ENCODE results near the gene MYH15. TPM values are rescaled to one million over a fixed set of nuclear protein-coding genes. Genes with fewer than 3 reads are reported as not detected.

MYH15 gene
- total RNA-seq, 2 experiments from 2014 or later, result 0.35 to 0.37 TPM

DNA sequence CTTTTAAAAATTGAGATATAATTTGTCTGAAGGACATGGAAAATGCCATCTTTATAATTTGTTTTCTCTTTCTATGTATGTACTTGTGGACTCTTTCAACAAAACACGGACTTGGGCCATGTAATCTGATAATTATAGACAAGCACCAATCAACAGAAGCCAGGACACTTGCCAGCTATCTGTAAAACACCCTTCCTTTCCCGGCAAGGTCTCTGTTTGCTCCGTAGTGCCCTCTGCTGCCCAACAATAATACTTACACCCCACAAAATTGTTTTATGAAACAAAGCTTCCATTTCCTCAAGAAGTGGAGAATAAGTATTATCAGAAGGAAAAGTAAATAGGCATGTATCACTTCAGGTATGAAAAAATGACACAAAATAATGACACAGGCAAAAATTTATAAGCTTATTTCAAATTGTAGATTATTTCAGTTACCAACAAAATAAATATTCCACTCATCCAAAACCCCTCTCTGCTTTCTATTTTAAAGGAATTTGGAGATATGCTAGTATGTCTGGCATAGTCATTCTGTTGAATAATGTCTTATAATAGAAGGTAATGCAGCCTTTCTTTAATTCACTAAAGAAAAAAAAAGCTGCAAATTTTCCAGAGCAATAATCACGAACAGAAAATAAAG lies 32.8 kb downstream of the MYH15 start:
- no peaks in the 10 kb centered on the region for H3K36me3 Mint-ChIP-seq
- H3K27ac Mint-ChIP-seq, result no peak overlapping the region
- CTCF ChIA-PET, result interaction anchor here (0.7 to 3.2 kb wide), 37 partner anchors 8 to 1242 kb away, joined by 3 to 26 read pairs (median 3); no protein-coding TSS in a partner anchor

DNA sequence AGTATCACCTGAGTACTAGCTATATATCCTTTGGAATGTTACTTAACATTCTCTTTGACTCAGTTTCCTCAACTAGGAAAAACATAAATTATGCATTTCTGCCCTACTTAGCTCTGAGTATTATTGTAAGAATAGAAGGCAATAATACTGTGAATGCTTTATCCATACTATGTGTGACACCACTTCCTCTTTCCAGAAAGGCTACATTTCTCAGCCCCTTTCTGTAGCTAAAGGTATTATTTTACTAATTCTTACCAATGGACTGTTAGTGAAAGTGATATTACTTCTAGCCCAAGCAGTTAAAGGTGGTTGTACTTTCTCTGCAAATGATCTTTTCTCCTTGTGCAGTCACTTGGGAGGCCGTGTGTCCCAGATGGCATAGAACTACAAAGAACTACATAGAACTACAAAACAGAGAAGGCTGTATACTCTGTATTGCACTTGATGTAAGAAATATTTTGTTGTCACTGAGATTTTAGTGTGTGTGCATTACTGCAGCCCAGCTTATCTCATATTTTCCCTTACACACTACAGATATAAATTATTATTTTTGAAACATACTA lies 35.1 kb downstream of the MYH15 start:
- CTCF ChIA-PET, result interaction anchor here (0.8 to 2.0 kb wide), 7 partner anchors 10 to 799 kb away, joined by 3 to 9 read pairs (median 3); no protein-coding TSS in a partner anchor
- H3K27me3 Mint-ChIP-seq, result peaks cover 32% of the 10 kb centered on the region

More for the DNA sequence above, 32.8 kb downstream of the MYH15 start:
- DNase-seq (peak; percentile 72), ATAC-seq (peak; percentile 71)
- Mint-ChIP-seq H3K4me1 (peaks cover 6% of the 10 kb centered on the region), H3K4me3 (no peak overlapping the region), H3K27me3 (peaks cover 20% of the 10 kb centered on the region), H3K9me3 (ENCODE audit: low read depth) (no peaks in the 10 kb centered on the region)

DNA sequence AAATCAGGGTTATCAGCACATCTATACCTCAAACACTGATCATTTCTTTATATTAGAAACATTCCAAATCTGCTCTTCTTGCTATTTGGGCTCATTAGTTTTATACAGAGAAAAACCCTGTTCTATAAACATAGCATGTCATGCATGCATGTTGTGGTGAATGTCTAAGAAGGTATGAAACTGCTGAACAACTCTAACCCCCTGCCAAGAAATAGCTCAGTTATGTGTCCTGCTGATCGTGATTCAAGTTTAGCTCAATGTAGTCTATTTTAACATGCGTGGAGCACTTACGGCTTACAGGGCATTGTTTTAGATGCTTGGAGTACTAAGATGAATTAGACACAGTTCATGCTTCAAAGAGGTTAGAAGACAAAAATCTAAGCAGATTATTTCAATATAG lies 35.8 kb downstream of the MYH15 start:
- H3K27me3 Mint-ChIP-seq, result peaks cover 32% of the 10 kb centered on the region
- DNase-seq (no peak), ATAC-seq (no peak)
- no peaks in the 10 kb centered on the region for H3K36me3 Mint-ChIP-seq
- peaks cover 10% of the 10 kb centered on the region for H3K4me1 Mint-ChIP-seq
- H3K9me3 Mint-ChIP-seq (ENCODE audit: low read depth), result no peaks in the 10 kb centered on the region
- H3K4me3 Mint-ChIP-seq, result no peak overlapping the region
- CTCF ChIA-PET, result interaction anchor here (0.8 to 2.0 kb wide), 7 partner anchors 9 to 799 kb away, joined by 3 to 9 read pairs (median 3); no protein-coding TSS in a partner anchor
- no peak overlapping the region for H3K27ac Mint-ChIP-seq

More for the DNA sequence above, 35.1 kb downstream of the MYH15 start:
- Mint-ChIP-seq H3K36me3 (no peaks in the 10 kb centered on the region), H3K4me3 (no peak overlapping the region), H3K27ac (no peak overlapping the region), H3K4me1 (peaks cover 10% of the 10 kb centered on the region), H3K9me3 (ENCODE audit: low read depth) (no peaks in the 10 kb centered on the region)
- ATAC-seq (no peak), DNase-seq (no peak)

DNA sequence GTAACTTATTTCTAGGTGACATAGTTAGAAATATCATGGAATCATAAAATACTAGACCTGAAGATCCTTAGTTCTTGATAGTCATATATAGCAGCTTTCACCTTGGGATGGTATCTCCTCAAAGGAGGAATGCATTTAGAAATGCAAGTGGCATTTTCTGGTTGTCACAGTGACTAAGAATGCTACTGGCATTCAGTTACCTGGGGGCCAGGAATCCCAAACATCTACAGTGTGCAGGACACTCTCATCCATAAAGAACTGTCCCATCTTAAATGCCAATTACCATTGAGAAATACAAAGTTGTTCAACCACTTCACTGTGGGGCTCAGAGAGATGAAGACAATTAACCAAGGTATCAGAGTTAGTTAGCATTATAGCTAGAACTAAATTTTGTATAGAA lies 36.7 kb downstream of the MYH15 start:
- CTCF ChIA-PET, result interaction anchor here (1.0 to 2.0 kb wide), 4 partner anchors 8 to 798 kb away, joined by 3 to 4 read pairs (median 3); no protein-coding TSS in a partner anchor
- no peak for DNase-seq
- Mint-ChIP-seq H3K36me3 (no peaks in the 10 kb centered on the region), H3K9me3 (ENCODE audit: low read depth) (no peaks in the 10 kb centered on the region), H3K27ac (no peak overlapping the region), H3K27me3 (peaks cover 28% of the 10 kb centered on the region), H3K4me3 (no peak overlapping the region), H3K4me1 (peaks cover 10% of the 10 kb centered on the region)
- ATAC-seq, result no peak

DNA sequence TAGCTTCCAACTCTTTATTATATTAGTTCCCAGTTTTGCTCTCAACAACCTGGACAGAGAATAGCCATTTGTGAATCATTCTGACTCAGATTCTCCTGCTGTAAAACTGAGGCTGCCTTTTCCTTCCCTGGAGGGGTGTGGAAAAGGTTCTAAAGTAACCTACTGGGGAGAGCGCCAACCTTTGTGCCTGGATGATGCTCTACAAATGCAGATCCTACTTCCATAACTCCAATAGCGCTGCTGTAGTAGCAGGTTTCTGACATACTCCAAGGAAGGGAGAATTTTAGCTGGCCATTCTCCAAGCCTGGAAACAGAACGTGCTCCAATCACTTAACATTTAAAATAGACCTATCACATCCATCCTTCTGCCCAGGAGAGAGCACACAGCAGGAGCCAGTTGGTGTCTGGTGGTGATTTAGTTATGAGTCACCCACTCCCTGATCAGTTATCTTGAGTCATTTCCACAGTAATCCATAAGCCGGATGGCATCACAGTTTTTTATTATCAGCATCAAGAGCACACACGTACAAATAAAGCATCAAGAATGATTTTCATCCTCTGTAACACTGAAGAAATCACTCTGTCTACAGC lies 38.3 kb downstream of the MYH15 start:
- ATAC-seq, result peak; percentile 47
- CTCF ChIA-PET, result interaction anchor here (1.7 kb wide), 1 partner anchor 534 kb away, joined by 5 read pairs; no protein-coding TSS in a partner anchor
- H3K27ac Mint-ChIP-seq, result no peak overlapping the region
- H3K4me3 Mint-ChIP-seq, result no peak overlapping the region
- peaks cover 22% of the 10 kb centered on the region for H3K27me3 Mint-ChIP-seq
- no peak for DNase-seq
- H3K4me1 Mint-ChIP-seq, result peaks cover 6% of the 10 kb centered on the region
- no peaks in the 10 kb centered on the region for H3K36me3 Mint-ChIP-seq
- H3K9me3 Mint-ChIP-seq (ENCODE audit: low read depth), result no peaks in the 10 kb centered on the region

DNA sequence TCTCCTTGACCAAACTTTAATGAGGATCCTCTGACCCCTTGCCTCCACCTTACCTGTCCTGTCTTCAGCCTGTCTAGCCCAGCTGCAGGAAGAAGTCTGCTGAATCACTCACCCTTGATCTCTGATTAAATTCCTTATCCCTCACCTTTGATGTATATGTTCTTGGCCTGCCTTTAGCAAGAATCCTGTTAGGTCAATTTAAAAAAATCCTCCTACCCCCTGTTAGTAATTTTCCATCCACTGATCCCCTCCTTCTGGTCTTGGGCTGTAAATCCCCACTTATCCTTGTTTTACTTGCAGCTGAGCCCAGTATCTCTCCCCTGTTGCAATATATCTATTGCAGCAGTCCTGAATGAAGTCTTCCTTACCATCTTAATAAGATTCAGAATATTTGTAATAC lies 39.0 kb downstream of the MYH15 start:
- Mint-ChIP-seq H3K36me3 (no peaks in the 10 kb centered on the region), H3K27ac (no peak overlapping the region), H3K27me3 (peaks cover 22% of the 10 kb centered on the region), H3K4me1 (peaks cover 4% of the 10 kb centered on the region), H3K4me3 (no peak overlapping the region), H3K9me3 (ENCODE audit: low read depth) (no peaks in the 10 kb centered on the region)
- CTCF ChIA-PET, result no interaction called here
- ATAC-seq (no peak), DNase-seq (no peak)

DNA sequence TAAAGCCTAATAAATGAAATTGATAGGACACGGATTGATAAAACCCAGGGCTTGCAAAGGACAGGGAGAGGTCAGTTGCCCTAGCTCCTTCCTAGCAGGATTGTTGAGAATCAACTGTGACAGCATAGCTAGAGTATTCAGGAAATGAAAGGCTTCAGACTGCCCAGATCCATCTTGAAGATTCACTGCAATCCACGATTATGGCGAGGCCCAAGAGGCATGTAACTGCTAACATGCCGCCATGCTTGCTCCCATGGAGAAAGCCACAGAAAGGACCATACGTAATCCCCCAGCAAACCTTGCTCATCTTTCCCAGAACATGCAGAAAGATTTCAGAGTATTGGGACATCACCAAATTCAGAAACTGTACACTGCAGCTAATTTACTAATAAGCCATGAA lies 41.3 kb downstream of the MYH15 start:
- ATAC-seq (no peak), DNase-seq (no peak)
- H3K27me3 Mint-ChIP-seq, result peaks cover 19% of the 10 kb centered on the region
- H3K27ac Mint-ChIP-seq, result no peak overlapping the region
- CTCF ChIA-PET, result no interaction called here
- H3K4me1 Mint-ChIP-seq, result peaks cover 4% of the 10 kb centered on the region
- no peaks in the 10 kb centered on the region for H3K9me3 Mint-ChIP-seq (ENCODE audit: low read depth)
- no peak overlapping the region for H3K4me3 Mint-ChIP-seq
- H3K36me3 Mint-ChIP-seq, result no peaks in the 10 kb centered on the region

DNA sequence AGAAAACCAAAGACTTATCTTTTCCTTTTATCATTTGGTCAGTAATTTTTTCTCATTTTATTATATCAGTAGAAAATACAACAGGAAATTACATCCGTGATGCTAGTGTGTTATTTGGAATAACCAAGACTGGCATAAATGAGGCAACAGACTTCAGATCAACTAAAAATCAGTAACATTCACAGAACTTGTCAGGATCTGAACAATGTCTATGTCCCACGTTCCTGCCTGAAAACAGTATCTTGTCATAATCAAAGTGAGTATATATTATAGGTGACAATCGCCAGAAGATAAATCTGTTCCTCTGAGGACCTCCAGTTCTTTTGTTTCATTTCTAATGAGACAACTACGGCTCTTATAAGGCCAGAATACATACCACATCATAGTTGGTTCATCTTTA lies 41.8 kb downstream of the MYH15 start:
- ATAC-seq, result no peak
- H3K9me3 Mint-ChIP-seq (ENCODE audit: low read depth), result no peaks in the 10 kb centered on the region
- peaks cover 16% of the 10 kb centered on the region for H3K27me3 Mint-ChIP-seq
- no peak overlapping the region for H3K27ac Mint-ChIP-seq
- H3K36me3 Mint-ChIP-seq, result peaks cover under 1% of the 10 kb centered on the region
- CTCF ChIA-PET, result no interaction called here
- no peak overlapping the region for H3K4me3 Mint-ChIP-seq
- peaks cover 4% of the 10 kb centered on the region for H3K4me1 Mint-ChIP-seq
- no peak for DNase-seq

DNA sequence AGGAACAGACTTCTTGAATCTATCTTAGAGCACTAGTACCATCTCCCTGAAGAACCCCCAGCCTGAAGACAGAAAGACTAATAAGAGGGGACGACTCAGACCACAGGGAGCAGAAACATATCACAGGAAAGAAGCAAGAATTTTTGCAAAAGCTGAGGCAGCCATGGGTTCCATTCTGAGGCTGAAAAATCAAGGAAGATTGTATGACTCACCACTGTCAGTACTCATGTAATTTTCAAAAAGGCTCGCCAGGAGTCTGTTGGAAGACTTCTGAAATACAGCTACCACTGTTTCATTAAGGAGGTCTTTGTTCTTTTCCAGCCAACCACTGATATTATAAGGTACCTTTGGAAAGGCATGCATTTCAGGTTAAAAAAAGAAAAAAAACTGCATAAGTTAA lies 47.5 kb downstream of the MYH15 start:
- DNase-seq (no peak), ATAC-seq (no peak)
- CTCF ChIA-PET, result no interaction called here
- no peaks in the 10 kb centered on the region for H3K9me3 Mint-ChIP-seq (ENCODE audit: low read depth)
- H3K27ac Mint-ChIP-seq, result no peak overlapping the region
- no peaks in the 10 kb centered on the region for H3K4me1 Mint-ChIP-seq
- peaks cover 7% of the 10 kb centered on the region for H3K27me3 Mint-ChIP-seq
- peaks cover 2% of the 10 kb centered on the region for H3K36me3 Mint-ChIP-seq
- no peak overlapping the region for H3K4me3 Mint-ChIP-seq

DNA sequence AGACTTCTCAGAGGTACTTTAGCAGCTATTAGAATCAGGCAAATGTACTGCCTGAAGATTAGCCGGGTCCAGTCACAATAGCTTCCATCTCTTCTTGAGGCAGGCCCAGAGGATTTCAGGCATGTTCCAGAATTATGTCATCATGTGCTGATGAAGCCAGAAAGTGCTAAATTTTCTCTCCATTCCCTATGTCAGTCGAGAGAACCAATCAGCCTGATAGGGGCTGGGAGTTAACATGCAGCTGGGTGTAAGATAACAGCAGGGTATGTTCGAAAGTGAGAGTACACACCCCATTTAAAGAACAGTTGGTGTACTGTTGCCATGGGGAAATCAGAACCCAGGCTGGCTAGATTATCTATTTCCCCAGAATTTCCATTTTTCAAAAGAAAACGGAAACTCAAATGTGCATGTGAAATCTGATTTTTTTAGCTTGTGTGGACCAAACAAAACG lies 48.7 kb downstream of the MYH15 start:
- Mint-ChIP-seq H3K4me1 (no peaks in the 10 kb centered on the region), H3K9me3 (ENCODE audit: low read depth) (no peaks in the 10 kb centered on the region), H3K4me3 (no peak overlapping the region), H3K27me3 (peaks cover 7% of the 10 kb centered on the region), H3K27ac (no peak overlapping the region), H3K36me3 (peaks cover 2% of the 10 kb centered on the region)
- DNase-seq (no peak), ATAC-seq (no peak)
- CTCF ChIA-PET, result interaction anchor here (1.3 to 2.7 kb wide), 3 partner anchors 13 to 20 kb away, joined by 3 to 12 read pairs (median 3); no protein-coding TSS in a partner anchor

DNA sequence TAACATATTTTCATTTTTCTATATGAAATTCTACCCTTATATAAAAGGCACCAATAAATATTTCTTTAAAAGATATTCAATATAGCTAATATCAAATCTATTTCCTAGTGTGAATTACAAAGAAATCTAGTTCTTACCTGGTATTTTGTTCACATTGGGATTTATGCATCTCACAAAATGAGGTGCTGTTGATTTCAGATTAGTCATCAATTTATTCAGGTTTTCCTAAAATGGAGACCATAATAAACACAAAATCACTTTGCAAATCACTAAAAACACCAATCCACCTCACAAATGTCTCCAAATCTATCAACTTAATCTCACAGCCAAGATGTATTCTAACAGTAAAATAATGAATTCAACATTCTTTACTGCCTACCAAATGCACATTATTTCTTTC lies 51.2 kb downstream of the MYH15 start:
- DNase-seq (no peak), ATAC-seq (no peak)
- CTCF ChIA-PET, result interaction anchor here (2.7 kb wide), 1 partner anchor 19 kb away, joined by 12 read pairs; no protein-coding TSS in a partner anchor
- H3K9me3 Mint-ChIP-seq (ENCODE audit: low read depth), result peaks cover 2% of the 10 kb centered on the region
- no peak overlapping the region for H3K4me3 Mint-ChIP-seq
- H3K27me3 Mint-ChIP-seq, result peaks cover 7% of the 10 kb centered on the region
- no peaks in the 10 kb centered on the region for H3K4me1 Mint-ChIP-seq
- H3K27ac Mint-ChIP-seq, result no peak overlapping the region
- H3K36me3 Mint-ChIP-seq, result peaks cover 2% of the 10 kb centered on the region

DNA sequence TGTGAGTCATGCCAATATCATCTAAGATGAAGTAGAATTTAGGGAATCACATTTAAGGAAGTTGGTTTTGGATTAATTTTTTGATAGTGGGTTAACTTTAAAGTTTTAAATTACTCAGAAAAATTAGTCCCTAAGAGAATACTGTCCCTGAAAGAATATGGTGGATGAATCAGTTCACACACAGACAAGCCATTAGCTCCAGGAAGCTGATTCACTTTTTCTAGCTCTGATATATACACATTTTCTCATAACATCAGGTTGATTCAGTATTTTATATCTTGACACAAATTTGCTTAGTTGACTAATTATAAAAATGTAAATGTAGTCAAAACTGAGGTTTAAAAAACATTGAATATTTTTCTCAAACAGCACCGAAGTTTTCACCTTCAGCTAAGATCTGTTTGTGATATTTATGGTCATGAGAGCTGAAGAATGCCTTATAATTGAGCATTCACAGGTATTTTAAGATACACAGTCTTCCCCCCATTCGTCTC lies 55.1 kb downstream of the MYH15 start:
- peaks cover 11% of the 10 kb centered on the region for H3K27me3 Mint-ChIP-seq
- H3K4me1 Mint-ChIP-seq, result no peaks in the 10 kb centered on the region
- H3K27ac Mint-ChIP-seq, result no peak overlapping the region
- peaks cover 2% of the 10 kb centered on the region for H3K9me3 Mint-ChIP-seq (ENCODE audit: low read depth)
- ATAC-seq, result no peak
- no peaks in the 10 kb centered on the region for H3K36me3 Mint-ChIP-seq
- no peak for DNase-seq
- H3K4me3 Mint-ChIP-seq, result no peak overlapping the region
- CTCF ChIA-PET, result no interaction called here

DNA sequence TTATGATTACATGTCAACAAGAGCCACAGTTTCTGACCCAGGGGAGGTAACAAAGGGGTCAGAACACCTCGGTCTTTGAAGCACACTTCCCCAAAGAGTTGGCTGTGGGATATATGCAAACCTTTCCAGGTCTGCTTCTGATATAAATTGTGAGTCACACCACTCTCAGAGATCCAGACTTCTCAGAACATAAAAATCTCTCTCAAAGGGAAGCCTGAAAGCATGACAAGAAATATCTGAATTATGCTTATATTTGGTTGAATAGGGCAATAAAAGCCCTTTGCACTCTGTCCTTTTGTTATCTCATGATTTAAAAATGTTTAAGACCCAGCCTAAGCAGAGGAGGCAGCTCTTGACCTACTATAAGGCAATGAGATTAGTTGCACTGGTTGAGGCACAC lies 56.8 kb downstream of the MYH15 start:
- Mint-ChIP-seq H3K4me1 (no peaks in the 10 kb centered on the region), H3K27me3 (peaks cover 6% of the 10 kb centered on the region), H3K27ac (no peak overlapping the region), H3K36me3 (peaks cover 1% of the 10 kb centered on the region), H3K4me3 (no peak overlapping the region), H3K9me3 (ENCODE audit: low read depth) (peaks cover 7% of the 10 kb centered on the region)
- ATAC-seq, result no peak
- DNase-seq, result no peak
- CTCF ChIA-PET, result no interaction called here
